HG03103 (cell line): ENCODE results near the gene IFT122.
"Not testable (repeated sequence)": the region's sequence is repeated elsewhere in the genome, so short reads cannot be mapped to it uniquely, and the experiment has no call there.

Experiments
- ATAC-seq: cut with Tn5 transposase; IDR thresholded peaks from one replicate; pipeline ENCODE4 v1.9.1; 2021; ENCODE audit warnings: low read depth; ENCODE audit not compliant: unreplicated experiment

Gene IFT122

GRCh38 chr3:129473067-129473768, 33.2 kb downstream of the IFT122 start:
- no peak for ATAC-seq

- no peak for ATAC-seq
Measured at GRCh38 chr3:129473769-129474152, 33.7 kb downstream of the IFT122 start.

- ATAC-seq, result no peak
Measured at GRCh38 chr3:129474984-129475804, 35.2 kb downstream of the IFT122 start.

- ATAC-seq, result no peak
Measured at GRCh38 chr3:129475863-129476262, 35.8 kb downstream of the IFT122 start.

GRCh38 chr3:129476586-129476985, 36.6 kb downstream of the IFT122 start:
- no peak for ATAC-seq

GRCh38 chr3:129481225-129481765, 41.3 kb downstream of the IFT122 start:
- ATAC-seq, result not testable (repeated sequence)

- no peak for ATAC-seq
Measured at GRCh38 chr3:129481766-129482332, 41.8 kb downstream of the IFT122 start.

- ATAC-seq, result no peak
Measured at GRCh38 chr3:129482721-129483120, 42.7 kb downstream of the IFT122 start.

GRCh38 chr3:129483870-129484269, 43.8 kb downstream of the IFT122 start:
- ATAC-seq, result no peak

GRCh38 chr3:129485146-129485545, 45.1 kb downstream of the IFT122 start:
- ATAC-seq, result not testable (repeated sequence)

GRCh38 chr3:129485721-129486663, 46.0 kb downstream of the IFT122 start:
- no peak for ATAC-seq

- no peak for ATAC-seq
Measured at GRCh38 chr3:129486664-129487035, 46.6 kb downstream of the IFT122 start.

GRCh38 chr3:129487183-129487867, 47.3 kb downstream of the IFT122 start:
- no peak for ATAC-seq

- not testable (repeated sequence) for ATAC-seq
Measured at GRCh38 chr3:129487868-129488335, 47.9 kb downstream of the IFT122 start.

- ATAC-seq, result not testable (repeated sequence)
Measured at GRCh38 chr3:129489258-129489657, 49.2 kb downstream of the IFT122 start.

- ATAC-seq, result no peak
Measured at GRCh38 chr3:129490273-129490675, 50.2 kb downstream of the IFT122 start.

GRCh38 chr3:129491077-129491476, 51.1 kb downstream of the IFT122 start:
- ATAC-seq, result not testable (repeated sequence)

GRCh38 chr3:129491794-129492193, 51.8 kb downstream of the IFT122 start:
- no peak for ATAC-seq

- no peak for ATAC-seq
Measured at GRCh38 chr3:129492691-129493090, 52.7 kb downstream of the IFT122 start.
